ENCODE data around the gene ATP8A2. TPM values are rescaled to one million over a fixed set of nuclear protein-coding genes. Genes with fewer than 3 reads are reported as not detected.

Gene ATP8A2
- total RNA-seq, 1 donor from 2014 or later: 1.3 TPM

DNA sequence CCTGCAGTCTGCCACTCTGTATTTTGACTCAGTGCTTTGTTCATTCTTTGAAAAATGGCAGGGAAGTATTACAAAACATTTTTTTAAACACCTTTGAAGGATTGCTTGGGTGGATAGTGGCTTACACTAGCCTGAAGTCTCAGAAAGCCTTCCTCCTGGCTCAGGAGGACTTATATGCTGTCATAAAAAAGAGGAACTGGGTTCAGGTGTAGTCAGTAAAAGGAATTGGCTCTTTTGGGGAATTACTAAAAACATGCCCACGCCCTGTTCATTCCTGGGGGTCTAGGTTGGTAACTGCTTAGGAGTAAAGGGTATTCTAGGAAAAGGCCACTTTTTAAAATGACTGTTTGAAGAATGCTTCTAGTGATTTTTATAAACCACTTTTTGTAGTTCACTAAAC, 493.2 kb downstream of the ATP8A2 start:
- no peak for TF ChIP-seq EZH2 (IDR thresholded peaks at IDR 0.05; ENCODE audit: insufficient read depth, low read length)
- TF ChIP-seq CTCF (IDR thresholded peaks at IDR 0.05; ENCODE audit: insufficient read depth, low read depth, low read length): no peak
- Mint-ChIP-seq H3K9me3 (ENCODE audit: unreplicated experiment) (no peaks in the 10 kb centered on the region), H3K27ac (ENCODE audit: unreplicated experiment) (no peak overlapping the region), H3K27me3 (ENCODE audit: low read depth, unreplicated experiment) (peaks cover 13% of the 10 kb centered on the region), H3K4me3 (ENCODE audit: unreplicated experiment) (no peak overlapping the region), H3K36me3 (ENCODE audit: low read depth, unreplicated experiment) (no peaks in the 10 kb centered on the region), H3K4me1 (ENCODE audit: low read depth, unreplicated experiment) (peaks cover 3% of the 10 kb centered on the region)
- Histone ChIP-seq H3K9me3 (ENCODE audit: insufficient read depth, low read depth, low read length) (no peaks in the 10 kb centered on the region), H3K4me2 (ENCODE audit: low read length) (no peak overlapping the region), H3K9ac (ENCODE audit: low read length) (no peak overlapping the region), H2AFZ (ENCODE audit: low read depth, low read length) (no peak overlapping the region), H3K4me1 (ENCODE audit: insufficient read depth, low read length) (peaks cover 17% of the 10 kb centered on the region), H3K27me3 (ENCODE audit: insufficient read depth, low read length) (no peaks in the 10 kb centered on the region), H3K27ac (ENCODE audit: low read depth, low read length) (no peak overlapping the region), H4K20me1 (ENCODE audit: insufficient read depth, low read length) (no peaks in the 10 kb centered on the region), H3K79me2 (ENCODE audit: insufficient read depth, low read length) (no peaks in the 10 kb centered on the region), H3K36me3 (ENCODE audit: insufficient read depth, low read length) (no peaks in the 10 kb centered on the region), H3K4me3 (ENCODE audit: insufficient read depth, low read depth, low read length) (no peak overlapping the region)
- DNase-seq (ENCODE audit: low read depth) (no peak), FAIRE-seq (no peak)

GRCh38 chr13:25865391-25865790, 493.6 kb downstream of the ATP8A2 start:
- Mint-ChIP-seq H3K9me3 (ENCODE audit: unreplicated experiment) (no peaks in the 10 kb centered on the region), H3K36me3 (ENCODE audit: low read depth, unreplicated experiment) (no peaks in the 10 kb centered on the region), H3K4me3 (ENCODE audit: unreplicated experiment) (no peak overlapping the region), H3K27ac (ENCODE audit: unreplicated experiment) (no peak overlapping the region), H3K27me3 (ENCODE audit: low read depth, unreplicated experiment) (peaks cover 13% of the 10 kb centered on the region), H3K4me1 (ENCODE audit: low read depth, unreplicated experiment) (peaks cover 3% of the 10 kb centered on the region)
- Histone ChIP-seq H3K27ac (ENCODE audit: low read depth, low read length) (no peak overlapping the region), H3K4me2 (ENCODE audit: low read length) (no peak overlapping the region), H4K20me1 (ENCODE audit: insufficient read depth, low read length) (no peaks in the 10 kb centered on the region), H3K4me3 (ENCODE audit: insufficient read depth, low read depth, low read length) (no peak overlapping the region), H3K4me1 (ENCODE audit: insufficient read depth, low read length) (peaks cover 14% of the 10 kb centered on the region), H3K36me3 (ENCODE audit: insufficient read depth, low read length) (no peaks in the 10 kb centered on the region), H3K27me3 (ENCODE audit: insufficient read depth, low read length) (no peaks in the 10 kb centered on the region), H3K9ac (ENCODE audit: low read length) (no peak overlapping the region), H3K9me3 (ENCODE audit: insufficient read depth, low read depth, low read length) (no peaks in the 10 kb centered on the region), H2AFZ (ENCODE audit: low read depth, low read length) (no peak overlapping the region), H3K79me2 (ENCODE audit: insufficient read depth, low read length) (no peaks in the 10 kb centered on the region)
- no peak for TF ChIP-seq CTCF (IDR thresholded peaks at IDR 0.05; ENCODE audit: insufficient read depth, low read depth, low read length)
- no peak for TF ChIP-seq EZH2 (IDR thresholded peaks at IDR 0.05; ENCODE audit: insufficient read depth, low read length)
- DNase-seq (ENCODE audit: low read depth) (no peak), FAIRE-seq (no peak)

- no peaks in the 10 kb centered on the region for H3K9me3 Mint-ChIP-seq (ENCODE audit: unreplicated experiment)
- no peaks in the 10 kb centered on the region for H3K9me3 ChIP-seq (ENCODE audit: insufficient read depth, low read depth, low read length)
- no peak overlapping the region for H2AFZ ChIP-seq (ENCODE audit: low read depth, low read length)
- no peak overlapping the region for H3K4me3 Mint-ChIP-seq (ENCODE audit: unreplicated experiment)
- H3K9ac ChIP-seq (ENCODE audit: low read length): no peak overlapping the region
- H3K27me3 Mint-ChIP-seq (ENCODE audit: low read depth, unreplicated experiment): peaks cover 17% of the 10 kb centered on the region
- H3K27me3 ChIP-seq (ENCODE audit: insufficient read depth, low read length): no peaks in the 10 kb centered on the region
- H3K36me3 ChIP-seq (ENCODE audit: insufficient read depth, low read length): no peaks in the 10 kb centered on the region
- TF ChIP-seq EZH2 (IDR thresholded peaks at IDR 0.05; ENCODE audit: insufficient read depth, low read length) (no peak), CTCF (IDR thresholded peaks at IDR 0.05; ENCODE audit: insufficient read depth, low read depth, low read length) (no peak)
- H3K36me3 Mint-ChIP-seq (ENCODE audit: low read depth, unreplicated experiment): no peaks in the 10 kb centered on the region
- no peaks in the 10 kb centered on the region for H4K20me1 ChIP-seq (ENCODE audit: insufficient read depth, low read length)
- H3K4me3 ChIP-seq (ENCODE audit: insufficient read depth, low read depth, low read length): no peak overlapping the region
- no peak overlapping the region for H3K27ac Mint-ChIP-seq (ENCODE audit: unreplicated experiment)
- no peaks in the 10 kb centered on the region for H3K4me1 Mint-ChIP-seq (ENCODE audit: low read depth, unreplicated experiment)
- H3K27ac ChIP-seq (ENCODE audit: low read depth, low read length): no peak overlapping the region
- H3K4me1 ChIP-seq (ENCODE audit: insufficient read depth, low read length): no peaks in the 10 kb centered on the region
- FAIRE-seq: no peak
- DNase-seq (ENCODE audit: low read depth): no peak
- H3K79me2 ChIP-seq (ENCODE audit: insufficient read depth, low read length): no peaks in the 10 kb centered on the region
- H3K4me2 ChIP-seq (ENCODE audit: low read length): no peak overlapping the region
These were observed 495.3 kb downstream of the ATP8A2 start for GRCh38 chr13:25867038-25867437.

Measured in astrocyte (in vitro differentiated cells and primary cell).